Measurements from ENCODE around the gene MYOG. TPM values are rescaled to one million over a fixed set of nuclear protein-coding genes. Genes with fewer than 3 reads are reported as not detected.
A peak's percentile ranks its signal among the peaks of the same experiment; 100 is the strongest.

MYOG gene
- total RNA-seq, 2 experiments from 2014 or later, result not detected

GRCh38 chr1:203080456-203080855 lies 5.4 kb downstream of the MYOG start:
- ATAC-seq (no peak), DNase-seq (no peak)
- H3K27ac Mint-ChIP-seq, result no peak overlapping the region
- no peaks in the 10 kb centered on the region for H3K9me3 Mint-ChIP-seq (ENCODE audit: low read depth)
- H3K4me1 Mint-ChIP-seq, result peaks cover 4% of the 10 kb centered on the region
- H3K4me3 Mint-ChIP-seq, result no peak overlapping the region
- CTCF ChIA-PET, result interaction anchor here (2.3 kb wide), 1 partner anchor 40 kb away, joined by 8 read pairs; no protein-coding TSS in a partner anchor
- H3K27me3 Mint-ChIP-seq, result peaks cover 36% of the 10 kb centered on the region
- H3K36me3 Mint-ChIP-seq, result peaks cover 3% of the 10 kb centered on the region

- H3K4me1 Mint-ChIP-seq, result peaks cover 4% of the 10 kb centered on the region
- peaks cover 52% of the 10 kb centered on the region for H3K27me3 Mint-ChIP-seq
- CTCF ChIA-PET, result interaction anchor here (1.5 kb wide), 1 partner anchor 138 kb away, joined by 3 read pairs; no protein-coding TSS in a partner anchor
- H3K27ac Mint-ChIP-seq, result no peak overlapping the region
- ATAC-seq (no peak), DNase-seq (no peak)
- peaks cover 5% of the 10 kb centered on the region for H3K36me3 Mint-ChIP-seq
- no peaks in the 10 kb centered on the region for H3K9me3 Mint-ChIP-seq (ENCODE audit: low read depth)
- H3K4me3 Mint-ChIP-seq, result no peak overlapping the region
Observed at GRCh38 chr1:203078478-203078877, 7.3 kb downstream of the MYOG start.

- Mint-ChIP-seq H3K4me3 (no peak overlapping the region), H3K27me3 (peaks cover 58% of the 10 kb centered on the region), H3K4me1 (peaks cover 4% of the 10 kb centered on the region), H3K27ac (no peak overlapping the region), H3K9me3 (ENCODE audit: low read depth) (no peaks in the 10 kb centered on the region), H3K36me3 (peaks cover 5% of the 10 kb centered on the region)
- CTCF ChIA-PET, result interaction anchor here (1.0 to 1.8 kb wide), 3 partner anchors 38 to 138 kb away, joined by 3 to 8 read pairs (median 4); no protein-coding TSS in a partner anchor
- no peak for ATAC-seq
- DNase-seq, result no peak
Observed at GRCh38 chr1:203077956-203078355, 7.9 kb downstream of the MYOG start.

GRCh38 chr1:203077367-203077766 lies 8.4 kb downstream of the MYOG start:
- ATAC-seq (no peak), DNase-seq (no peak)
- no peak overlapping the region for H3K4me3 Mint-ChIP-seq
- CTCF ChIA-PET, result interaction anchor here (1.0 to 1.8 kb wide), 2 partner anchors 38 to 95 kb away, joined by 4 to 8 read pairs; no protein-coding TSS in a partner anchor
- H3K9me3 Mint-ChIP-seq (ENCODE audit: low read depth), result no peaks in the 10 kb centered on the region
- peaks cover 4% of the 10 kb centered on the region for H3K4me1 Mint-ChIP-seq
- peaks cover 5% of the 10 kb centered on the region for H3K36me3 Mint-ChIP-seq
- no peak overlapping the region for H3K27ac Mint-ChIP-seq
- H3K27me3 Mint-ChIP-seq, result peaks cover 60% of the 10 kb centered on the region

GRCh38 chr1:203076031-203076511 lies 9.7 kb downstream of the MYOG start:
- H3K27me3 Mint-ChIP-seq, result peaks cover 55% of the 10 kb centered on the region
- H3K9me3 Mint-ChIP-seq (ENCODE audit: low read depth), result no peaks in the 10 kb centered on the region
- CTCF ChIA-PET, result interaction anchor here (1.8 kb wide), 1 partner anchor 36 kb away, joined by 8 read pairs; no protein-coding TSS in a partner anchor
- no peak for DNase-seq
- H3K27ac Mint-ChIP-seq, result no peak overlapping the region
- H3K4me1 Mint-ChIP-seq, result peaks cover 4% of the 10 kb centered on the region
- ATAC-seq, result peak; percentile 45
- peak overlapping the region; percentile 33 for H3K4me3 Mint-ChIP-seq
- peaks cover 5% of the 10 kb centered on the region for H3K36me3 Mint-ChIP-seq

GRCh38 chr1:203075236-203076030 lies 10.4 kb downstream of the MYOG start:
- Mint-ChIP-seq H3K27me3 (peaks cover 53% of the 10 kb centered on the region), H3K9me3 (ENCODE audit: low read depth) (no peaks in the 10 kb centered on the region), H3K27ac (no peak overlapping the region), H3K4me3 (no peak overlapping the region), H3K4me1 (peaks cover 4% of the 10 kb centered on the region), H3K36me3 (peaks cover 5% of the 10 kb centered on the region)
- CTCF ChIA-PET, result no interaction called here
- DNase-seq, result no peak
- peak; percentile 77 for ATAC-seq

GRCh38 chr1:203074610-203075009 lies 11.2 kb downstream of the MYOG start:
- no peak overlapping the region for H3K27ac Mint-ChIP-seq
- DNase-seq (no peak), ATAC-seq (no peak)
- no peaks in the 10 kb centered on the region for H3K9me3 Mint-ChIP-seq (ENCODE audit: low read depth)
- CTCF ChIA-PET, result interaction anchor here (1.5 to 2.2 kb wide), 2 partner anchors 10 to 35 kb away, joined by 4 to 6 read pairs; no protein-coding TSS in a partner anchor
- no peak overlapping the region for H3K4me3 Mint-ChIP-seq
- H3K36me3 Mint-ChIP-seq, result peaks cover 5% of the 10 kb centered on the region
- peaks cover 53% of the 10 kb centered on the region for H3K27me3 Mint-ChIP-seq
- peaks cover 4% of the 10 kb centered on the region for H3K4me1 Mint-ChIP-seq

- Mint-ChIP-seq H3K27me3 (peaks cover 47% of the 10 kb centered on the region), H3K36me3 (peaks cover 5% of the 10 kb centered on the region), H3K4me1 (peaks cover 4% of the 10 kb centered on the region), H3K4me3 (no peak overlapping the region), H3K27ac (no peak overlapping the region), H3K9me3 (ENCODE audit: low read depth) (no peaks in the 10 kb centered on the region)
- CTCF ChIA-PET, result interaction anchor here (0.7 to 2.2 kb wide), 3 partner anchors 11 to 122 kb away, joined by 3 to 6 read pairs (median 4); no protein-coding TSS in a partner anchor
- DNase-seq, result no peak
- no peak for ATAC-seq
Observed at GRCh38 chr1:203073469-203073868, 12.3 kb downstream of the MYOG start.

GRCh38 chr1:203072911-203073310 lies 12.9 kb downstream of the MYOG start:
- Mint-ChIP-seq H3K27me3 (peaks cover 43% of the 10 kb centered on the region), H3K4me3 (no peak overlapping the region), H3K27ac (no peak overlapping the region), H3K4me1 (peaks cover 4% of the 10 kb centered on the region), H3K9me3 (ENCODE audit: low read depth) (no peaks in the 10 kb centered on the region), H3K36me3 (peaks cover 5% of the 10 kb centered on the region)
- CTCF ChIA-PET, result interaction anchor here (0.7 to 2.2 kb wide), 4 partner anchors 11 to 1806 kb away, joined by 3 to 6 read pairs (median 4); no protein-coding TSS in a partner anchor
- DNase-seq (no peak), ATAC-seq (no peak)

- Mint-ChIP-seq H3K27ac (no peak overlapping the region), H3K36me3 (peaks cover 5% of the 10 kb centered on the region), H3K9me3 (ENCODE audit: low read depth) (no peaks in the 10 kb centered on the region), H3K4me1 (peaks cover 4% of the 10 kb centered on the region), H3K27me3 (peaks cover 36% of the 10 kb centered on the region), H3K4me3 (no peak overlapping the region)
- DNase-seq, result no peak
- ATAC-seq, result no peak
- CTCF ChIA-PET, result no interaction called here
Observed at GRCh38 chr1:203072002-203072602, 13.7 kb downstream of the MYOG start.

GRCh38 chr1:203069030-203069747 lies 16.6 kb downstream of the MYOG start:
- H3K27me3 Mint-ChIP-seq, result peaks cover 14% of the 10 kb centered on the region
- H3K36me3 Mint-ChIP-seq, result no peaks in the 10 kb centered on the region
- no peaks in the 10 kb centered on the region for H3K4me1 Mint-ChIP-seq
- CTCF ChIA-PET, result interaction anchor here (0.5 to 1.4 kb wide), 2 partner anchors 30 to 316 kb away, joined by 3 to 4 read pairs; no protein-coding TSS in a partner anchor
- no peak for DNase-seq
- H3K9me3 Mint-ChIP-seq (ENCODE audit: low read depth), result no peaks in the 10 kb centered on the region
- H3K27ac Mint-ChIP-seq, result no peak overlapping the region
- H3K4me3 Mint-ChIP-seq, result no peak overlapping the region
- no peak for ATAC-seq

GRCh38 chr1:203066965-203067364 lies 18.8 kb downstream of the MYOG start:
- H3K4me1 Mint-ChIP-seq, result no peaks in the 10 kb centered on the region

GRCh38 chr1:203065986-203066385 lies 19.8 kb downstream of the MYOG start:
- no peak for DNase-seq
- no peaks in the 10 kb centered on the region for H3K9me3 Mint-ChIP-seq (ENCODE audit: low read depth)
- no peak for ATAC-seq
- no peak overlapping the region for H3K27ac Mint-ChIP-seq
- H3K27me3 Mint-ChIP-seq, result no peaks in the 10 kb centered on the region
- no peaks in the 10 kb centered on the region for H3K4me1 Mint-ChIP-seq
- no peak overlapping the region for H3K4me3 Mint-ChIP-seq
- CTCF ChIA-PET, result interaction anchor here (0.9 to 4.3 kb wide), 3 partner anchors 20 to 52 kb away, joined by 3 to 17 read pairs (median 3); no protein-coding TSS in a partner anchor
- H3K36me3 Mint-ChIP-seq, result no peaks in the 10 kb centered on the region

More at GRCh38 chr1:203066965-203067364, 18.8 kb downstream of the MYOG start:
- no peaks in the 10 kb centered on the region for H3K36me3 Mint-ChIP-seq
- H3K27ac Mint-ChIP-seq, result no peak overlapping the region
- ATAC-seq (no peak), DNase-seq (no peak)
- H3K9me3 Mint-ChIP-seq (ENCODE audit: low read depth), result no peaks in the 10 kb centered on the region
- CTCF ChIA-PET, result interaction anchor here (0.9 to 4.3 kb wide), 3 partner anchors 21 to 51 kb away, joined by 3 to 17 read pairs (median 3); no protein-coding TSS in a partner anchor
- no peaks in the 10 kb centered on the region for H3K27me3 Mint-ChIP-seq
- no peak overlapping the region for H3K4me3 Mint-ChIP-seq
